ENCODE results near the gene RAB37.

The RAB37 gene

GRCh38 chr17:74730491-74731346 is 6.3 kb upstream of the RAB37 start:
- no peak for ATAC-seq (ENCODE audit: low read depth)
- Histone ChIP-seq H3K9me3 (ENCODE audit: severe bottlenecking) (no peaks in the 10 kb centered on the region), H3K27me3 (ENCODE audit: insufficient read depth, poor library complexity, severe bottlenecking) (peaks cover 5% of the 10 kb centered on the region), H3K4me3 (ENCODE audit: severe bottlenecking) (no peak overlapping the region), H3K27ac (ENCODE audit: poor library complexity, severe bottlenecking) (no peak overlapping the region), H3K36me3 (ENCODE audit: low read depth) (no peaks in the 10 kb centered on the region), H3K4me1 (ENCODE audit: insufficient read depth, poor library complexity, severe bottlenecking) (no peaks in the 10 kb centered on the region)
- no peak for TF ChIP-seq CTCF (IDR thresholded peaks at IDR 0.05; ENCODE audit: poor library complexity, severe bottlenecking)
- no peak for DNase-seq (ENCODE audit: low spot score)

GRCh38 chr17:74731347-74731605 is 5.8 kb upstream of the RAB37 start:
- Histone ChIP-seq H3K27ac (ENCODE audit: poor library complexity, severe bottlenecking) (no peak overlapping the region), H3K36me3 (ENCODE audit: low read depth) (no peaks in the 10 kb centered on the region), H3K4me3 (ENCODE audit: severe bottlenecking) (no peak overlapping the region), H3K27me3 (ENCODE audit: insufficient read depth, poor library complexity, severe bottlenecking) (peaks cover 9% of the 10 kb centered on the region), H3K9me3 (ENCODE audit: severe bottlenecking) (no peaks in the 10 kb centered on the region), H3K4me1 (ENCODE audit: insufficient read depth, poor library complexity, severe bottlenecking) (no peaks in the 10 kb centered on the region)
- TF ChIP-seq CTCF (IDR thresholded peaks at IDR 0.05; ENCODE audit: poor library complexity, severe bottlenecking) = no peak
- no peak for ATAC-seq (ENCODE audit: low read depth)
- no peak for DNase-seq (ENCODE audit: low spot score)

GRCh38 chr17:74732042-74732867 is 4.8 kb upstream of the RAB37 start:
- Histone ChIP-seq H3K27ac (ENCODE audit: poor library complexity, severe bottlenecking) (no peak overlapping the region), H3K36me3 (ENCODE audit: low read depth) (no peaks in the 10 kb centered on the region), H3K9me3 (ENCODE audit: severe bottlenecking) (no peaks in the 10 kb centered on the region), H3K4me1 (ENCODE audit: insufficient read depth, poor library complexity, severe bottlenecking) (no peaks in the 10 kb centered on the region), H3K4me3 (ENCODE audit: severe bottlenecking) (no peak overlapping the region), H3K27me3 (ENCODE audit: insufficient read depth, poor library complexity, severe bottlenecking) (peaks cover 19% of the 10 kb centered on the region)
- DNase-seq (ENCODE audit: low spot score) (no peak), ATAC-seq (ENCODE audit: low read depth) (no peak)
- no peak for TF ChIP-seq CTCF (IDR thresholded peaks at IDR 0.05; ENCODE audit: poor library complexity, severe bottlenecking)

- no peak for TF ChIP-seq CTCF (IDR thresholded peaks at IDR 0.05; ENCODE audit: poor library complexity, severe bottlenecking)
- no peak for DNase-seq (ENCODE audit: low spot score)
- Histone ChIP-seq H3K9me3 (ENCODE audit: severe bottlenecking) (no peaks in the 10 kb centered on the region), H3K36me3 (ENCODE audit: low read depth) (no peaks in the 10 kb centered on the region), H3K4me1 (ENCODE audit: insufficient read depth, poor library complexity, severe bottlenecking) (no peaks in the 10 kb centered on the region), H3K27ac (ENCODE audit: poor library complexity, severe bottlenecking) (no peak overlapping the region), H3K4me3 (ENCODE audit: severe bottlenecking) (no peak overlapping the region), H3K27me3 (ENCODE audit: insufficient read depth, poor library complexity, severe bottlenecking) (peaks cover 31% of the 10 kb centered on the region)
- ATAC-seq (ENCODE audit: low read depth) = peak; percentile 33; the same call in 2 of the 3 replicates
Observed at GRCh38 chr17:74733365-74734122, 3.5 kb upstream of the RAB37 start.
